Measurements from ENCODE around the gene TRAK2.

DNA sequence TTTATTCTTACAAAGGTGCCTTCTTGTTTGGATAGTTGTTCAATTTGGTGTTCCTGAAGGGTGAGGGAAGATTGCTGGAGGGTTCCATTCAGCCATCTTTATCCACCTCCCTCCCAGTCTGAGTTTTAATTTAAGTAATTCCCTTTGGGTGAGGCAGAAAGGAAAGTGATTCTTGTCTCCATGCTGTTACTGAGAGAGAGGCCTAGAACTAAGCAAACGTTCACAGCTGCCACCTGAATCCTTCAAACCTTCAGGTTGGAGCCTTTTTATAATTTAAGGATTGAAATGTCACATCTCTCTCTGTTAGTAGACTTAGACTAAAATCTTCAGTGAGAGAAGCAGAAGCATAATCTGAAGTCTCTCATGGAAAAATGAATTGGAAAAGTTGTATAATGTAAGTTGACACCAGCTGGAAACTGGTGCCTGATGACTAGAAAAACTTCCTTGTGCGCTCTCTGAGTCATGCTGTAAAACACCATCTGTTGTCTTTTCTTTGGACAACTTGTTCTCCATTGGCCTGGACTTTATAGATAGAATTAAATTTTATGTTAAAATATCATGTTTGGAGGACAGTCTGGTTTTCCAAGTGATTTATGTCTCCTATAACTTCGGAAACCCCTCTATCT is 14.9 kb upstream of the TRAK2 start:
- TF ChIP-seq, protein P1, sequence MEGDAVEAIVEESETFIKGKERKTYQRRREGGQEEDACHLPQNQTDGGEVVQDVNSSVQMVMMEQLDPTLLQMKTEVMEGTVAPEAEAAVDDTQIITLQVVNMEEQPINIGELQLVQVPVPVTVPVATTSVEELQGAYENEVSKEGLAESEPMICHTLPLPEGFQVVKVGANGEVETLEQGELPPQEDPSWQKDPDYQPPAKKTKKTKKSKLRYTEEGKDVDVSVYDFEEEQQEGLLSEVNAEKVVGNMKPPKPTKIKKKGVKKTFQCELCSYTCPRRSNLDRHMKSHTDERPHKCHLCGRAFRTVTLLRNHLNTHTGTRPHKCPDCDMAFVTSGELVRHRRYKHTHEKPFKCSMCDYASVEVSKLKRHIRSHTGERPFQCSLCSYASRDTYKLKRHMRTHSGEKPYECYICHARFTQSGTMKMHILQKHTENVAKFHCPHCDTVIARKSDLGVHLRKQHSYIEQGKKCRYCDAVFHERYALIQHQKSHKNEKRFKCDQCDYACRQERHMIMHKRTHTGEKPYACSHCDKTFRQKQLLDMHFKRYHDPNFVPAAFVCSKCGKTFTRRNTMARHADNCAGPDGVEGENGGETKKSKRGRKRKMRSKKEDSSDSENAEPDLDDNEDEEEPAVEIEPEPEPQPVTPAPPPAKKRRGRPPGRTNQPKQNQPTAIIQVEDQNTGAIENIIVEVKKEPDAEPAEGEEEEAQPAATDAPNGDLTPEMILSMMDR (conservative IDR thresholded peaks at IDR 0.05), result no peak
- TF ChIP-seq EZH2 (IDR thresholded peaks at IDR 0.05; ENCODE audit: low read depth), result no peak

Data from PC-9 (cell line).